SH-SY5Y (cell line): Measurements from ENCODE around the gene HIVEP3.

ENCODE experiments used
- GATA2 ChIP-seq: IDR thresholded peaks from 2 replicates; pipeline ENCODE4 v1.6.1; 2011; ENCODE audit warnings: mild to moderate bottlenecking, low read depth, low read length
- GATA3 ChIP-seq: IDR thresholded peaks from 2 replicates; pipeline ENCODE4 v1.6.1; 2011; ENCODE audit warnings: low read depth, mild to moderate bottlenecking, low read length, moderate library complexity

GRCh38 chr1:41494351-41495209 lies 424.1 kb downstream of the HIVEP3 start:
- TF ChIP-seq GATA2 (no peak), GATA3 (no peak)
